SKM-1 treated with dmso at 0.1 percent for 144 hours (cell line): ENCODE results near the gene R3HDM2.
"Not testable (repeated sequence)": the region's sequence is repeated elsewhere in the genome, so short reads cannot be mapped to it uniquely, and the experiment has no call there.

Experiments used
- DNase-seq: peaks from one replicate; lab custom pipeline; 2025; ENCODE audit not compliant: unreplicated experiment; lab: John Stamatoyannopoulos, UW

R3HDM2 gene

GRCh38 chr12:57429473-57430111 is 1.3 kb downstream of the R3HDM2 start:
- DNase-seq, result no peak

DNA sequence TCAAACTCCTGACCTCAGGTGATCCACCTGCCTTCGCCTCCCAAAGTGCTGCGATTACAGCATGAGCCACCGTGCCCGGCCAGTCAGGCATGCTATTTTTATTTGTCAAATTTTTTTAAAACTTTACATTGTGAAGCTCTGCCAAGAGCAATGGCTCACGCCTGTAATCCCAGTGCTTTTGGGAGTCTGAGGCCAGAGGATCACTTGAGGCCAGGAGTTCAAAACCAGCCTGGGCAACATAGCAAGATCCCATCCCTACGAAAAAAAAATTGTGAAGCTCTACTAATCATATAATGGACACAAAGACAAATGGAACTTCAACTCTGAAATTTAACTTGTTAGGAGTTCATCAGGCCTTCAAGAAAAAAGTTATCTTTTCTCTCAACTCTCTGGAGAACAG is 1.9 kb downstream of the R3HDM2 start:
- no peak for DNase-seq

DNA sequence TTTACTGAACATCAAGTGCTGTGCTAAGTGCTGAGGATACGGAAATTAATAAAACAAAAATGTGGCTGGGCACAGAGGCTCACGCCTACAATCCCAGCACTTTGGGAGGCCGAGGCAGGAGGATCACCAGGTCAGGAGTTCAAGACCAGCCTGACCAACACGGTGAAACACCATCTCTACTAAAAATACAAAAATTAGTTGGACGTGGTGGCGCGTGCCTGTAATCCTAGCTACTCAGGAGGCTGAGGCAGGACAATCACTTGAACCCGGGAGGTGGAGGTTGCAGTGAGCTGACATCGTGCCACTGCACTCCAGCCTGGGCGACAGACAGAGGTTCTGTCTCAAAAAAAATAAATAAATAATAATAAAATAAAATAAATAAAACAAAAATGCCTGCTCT is 3.9 kb downstream of the R3HDM2 start:
- DNase-seq, result not testable (repeated sequence)

- DNase-seq, result no peak
Measured at GRCh38 chr12:57420482-57420881, 10.4 kb downstream of the R3HDM2 start.

DNA sequence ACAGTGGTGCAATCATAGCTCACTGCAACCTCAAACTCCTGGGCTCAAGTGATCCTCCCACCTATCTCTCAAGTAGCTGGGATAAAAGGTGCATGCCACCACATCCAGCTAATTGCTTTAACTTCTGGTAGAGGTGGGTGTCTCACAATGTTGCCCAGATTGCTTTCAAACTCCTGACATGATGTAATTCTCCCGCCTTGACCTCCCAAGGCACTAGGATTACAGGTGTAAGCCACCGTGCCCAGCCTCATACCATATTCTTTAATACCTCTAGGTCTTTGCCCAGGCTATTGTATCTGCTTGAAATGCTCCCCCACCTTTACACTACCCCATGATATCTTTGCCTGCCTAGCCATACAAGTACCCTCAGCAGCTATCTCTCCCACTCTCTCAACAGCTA is 11.3 kb downstream of the R3HDM2 start:
- DNase-seq, result no peak

DNA sequence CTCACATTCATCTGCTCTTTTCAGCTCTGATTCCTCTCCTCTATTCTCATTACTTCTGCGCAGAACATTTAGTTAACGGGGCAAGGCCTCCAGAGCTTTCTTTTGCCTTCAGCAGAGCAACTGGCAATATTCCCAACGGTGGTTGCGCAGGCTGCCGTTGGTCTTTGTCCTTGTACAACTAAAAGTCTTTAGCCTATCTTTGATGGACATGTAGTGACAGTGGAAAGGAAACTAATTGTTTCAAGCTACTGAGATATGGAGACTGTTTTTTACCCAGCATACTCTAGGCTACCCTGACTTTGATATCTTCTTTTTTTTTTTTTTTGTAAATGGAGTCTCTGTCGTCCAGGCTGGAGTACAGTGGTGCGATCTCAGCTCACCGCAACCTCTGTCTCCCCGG is 12.6 kb downstream of the R3HDM2 start:
- DNase-seq, result no peak

DNA sequence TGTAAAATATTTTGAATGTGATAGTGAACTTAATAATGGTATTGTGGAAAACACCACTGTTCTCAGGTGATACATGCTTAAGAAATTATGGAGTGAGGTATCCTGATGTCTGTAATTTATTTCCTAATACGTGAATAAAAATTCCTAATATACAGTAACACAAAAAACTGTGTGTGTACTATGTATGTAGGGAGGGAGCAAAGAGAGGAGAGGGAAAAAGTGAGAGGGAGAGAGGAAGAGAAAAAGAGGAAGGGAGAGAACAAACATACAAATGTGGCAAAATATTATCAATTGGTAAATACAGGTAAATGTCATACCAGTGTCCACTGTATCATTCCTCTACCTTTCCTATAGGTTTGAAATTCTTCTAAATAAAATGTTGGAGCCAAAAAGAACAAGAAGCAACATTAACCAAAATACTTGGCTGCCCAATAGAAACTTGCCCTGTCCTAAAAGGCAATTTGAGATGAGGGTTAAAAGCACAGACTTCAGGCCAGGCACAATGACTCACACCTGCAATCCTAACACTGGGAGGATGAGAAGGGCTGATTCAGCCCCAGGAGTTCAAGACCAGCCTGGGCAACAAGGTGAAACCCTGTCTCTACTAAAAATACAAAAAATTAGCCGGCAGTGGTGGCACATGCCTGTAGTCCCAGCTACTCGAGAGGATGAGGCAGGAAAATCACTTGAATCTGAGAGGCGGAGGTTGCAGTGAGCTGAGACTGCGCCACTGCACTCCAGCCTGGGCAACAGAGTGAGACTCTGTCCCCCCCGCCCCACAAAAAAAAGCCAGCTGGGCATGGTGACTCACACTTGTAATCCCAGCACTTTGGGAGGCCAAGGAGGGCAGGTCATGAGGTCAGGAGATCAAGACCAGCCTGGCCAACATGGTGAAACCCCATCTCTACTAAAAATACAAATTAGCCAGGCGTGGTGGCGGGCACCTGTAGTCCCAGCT is 14.5 kb downstream of the R3HDM2 start:
- DNase-seq, result no peak

DNA sequence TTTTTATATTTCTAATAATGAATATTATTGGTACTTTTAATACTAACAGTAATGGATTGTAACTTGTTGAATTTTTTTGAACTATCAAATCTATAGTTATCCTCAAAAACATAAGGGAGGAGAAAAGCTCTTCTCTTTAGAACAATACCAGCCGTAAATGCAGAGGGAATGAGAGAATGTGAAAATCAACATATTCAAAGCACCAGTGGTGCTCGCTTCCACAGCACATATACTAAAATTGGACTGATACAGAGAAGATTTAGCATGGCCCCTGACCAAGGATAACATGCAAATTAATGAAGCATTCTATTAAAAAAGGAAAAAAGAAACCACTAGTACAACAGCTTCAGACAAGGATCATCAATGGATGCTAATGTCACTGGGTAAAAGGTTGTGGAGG is 15.8 kb downstream of the R3HDM2 start:
- no peak for DNase-seq

DNA sequence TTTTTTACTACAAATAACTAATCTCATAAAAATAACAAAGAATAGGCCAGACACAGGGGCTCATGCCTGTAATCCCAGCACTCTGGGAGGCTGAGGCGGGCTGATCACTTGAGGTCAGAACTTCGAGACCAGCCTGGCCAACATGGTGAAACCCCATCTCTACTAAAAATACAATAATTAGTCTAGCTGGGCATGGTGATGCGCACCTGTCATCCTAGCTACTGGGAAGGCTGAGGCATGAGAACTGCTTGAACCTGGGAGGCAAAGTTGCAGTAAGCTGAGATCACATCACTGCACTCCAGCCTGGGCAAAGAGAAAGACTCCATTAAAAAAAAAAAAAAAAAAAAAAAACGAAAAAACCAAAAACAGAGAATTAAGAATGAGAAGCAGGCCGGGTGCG is 16.7 kb downstream of the R3HDM2 start:
- DNase-seq, result not testable (repeated sequence)

- DNase-seq, result no peak
Measured at GRCh38 chr12:57410534-57410933, 20.3 kb downstream of the R3HDM2 start.

DNA sequence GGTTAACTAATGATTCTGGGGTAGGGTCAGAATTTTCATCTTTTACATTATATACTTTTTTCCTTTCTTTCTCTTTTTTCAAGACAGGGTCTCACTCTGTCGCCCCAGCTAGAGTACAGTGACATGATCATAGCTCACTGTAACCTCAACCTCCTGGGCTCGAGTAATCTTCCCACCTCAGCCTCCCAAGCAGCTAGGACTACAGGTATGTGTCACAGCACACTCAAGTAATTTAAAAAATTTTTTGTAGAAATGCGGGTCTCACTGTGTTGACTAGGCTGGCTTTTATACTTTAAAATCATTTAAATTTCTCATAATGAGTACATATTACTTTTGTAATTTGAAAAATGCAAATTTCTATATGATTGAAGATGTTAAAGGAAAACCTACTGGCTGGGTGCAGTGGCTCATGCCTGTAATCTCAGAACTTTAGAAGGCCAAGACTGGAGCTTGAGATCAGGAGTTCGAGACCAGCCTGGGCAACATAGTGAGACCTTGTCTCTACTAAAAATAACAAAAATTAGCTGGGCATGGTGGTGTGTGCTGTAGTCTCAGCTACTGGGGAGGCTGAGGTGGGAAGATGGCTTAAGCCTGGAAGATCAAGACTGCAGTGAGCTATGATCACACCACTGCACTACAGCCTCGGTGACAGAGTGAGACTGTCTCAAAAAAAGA is 25.7 kb downstream of the R3HDM2 start:
- DNase-seq, result no peak

DNA sequence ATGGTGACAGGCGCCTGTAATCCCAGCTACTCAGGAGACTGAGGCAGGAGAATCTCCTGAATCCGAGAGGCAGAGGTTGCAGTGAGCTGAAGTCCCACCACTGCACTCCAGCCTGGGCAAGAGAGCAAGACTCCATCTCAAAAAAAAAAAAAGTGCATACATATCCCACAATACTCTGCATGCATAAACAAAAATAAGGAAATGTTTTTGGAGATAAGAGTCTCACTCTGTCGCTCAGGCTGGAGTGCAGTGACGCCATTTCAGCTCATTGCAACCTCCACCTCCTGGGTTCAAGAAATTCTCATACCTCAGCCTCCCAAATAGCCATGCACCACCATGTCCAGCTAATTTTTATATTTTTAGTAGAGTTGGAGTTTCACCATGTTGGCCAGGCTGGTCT is 28.7 kb downstream of the R3HDM2 start:
- not testable (repeated sequence) for DNase-seq

DNA sequence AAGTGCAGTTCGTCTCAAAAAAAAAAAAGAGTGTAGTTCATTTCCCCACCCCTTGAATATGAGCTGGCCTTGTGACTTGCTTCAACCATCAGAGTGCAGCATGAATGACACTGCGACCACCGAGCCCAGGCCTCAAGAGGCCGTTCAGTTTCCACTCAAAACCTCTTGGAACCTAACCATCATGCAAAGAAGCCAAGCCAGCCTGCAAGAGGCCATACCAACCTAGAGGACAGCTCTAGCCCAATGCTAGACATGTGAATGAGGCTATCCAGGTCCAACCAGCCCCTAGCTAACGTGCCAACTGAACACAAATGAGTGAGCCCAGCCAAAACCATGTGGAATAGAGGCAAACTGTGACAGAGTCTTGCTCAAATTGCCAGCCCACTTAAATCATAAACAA is 29.7 kb downstream of the R3HDM2 start:
- DNase-seq, result no peak

GRCh38 chr12:57399718-57400463 is 31.0 kb downstream of the R3HDM2 start:
- not testable (repeated sequence) for DNase-seq

- no peak for DNase-seq
Measured at GRCh38 chr12:57397441-57397840, 33.4 kb downstream of the R3HDM2 start.

DNA sequence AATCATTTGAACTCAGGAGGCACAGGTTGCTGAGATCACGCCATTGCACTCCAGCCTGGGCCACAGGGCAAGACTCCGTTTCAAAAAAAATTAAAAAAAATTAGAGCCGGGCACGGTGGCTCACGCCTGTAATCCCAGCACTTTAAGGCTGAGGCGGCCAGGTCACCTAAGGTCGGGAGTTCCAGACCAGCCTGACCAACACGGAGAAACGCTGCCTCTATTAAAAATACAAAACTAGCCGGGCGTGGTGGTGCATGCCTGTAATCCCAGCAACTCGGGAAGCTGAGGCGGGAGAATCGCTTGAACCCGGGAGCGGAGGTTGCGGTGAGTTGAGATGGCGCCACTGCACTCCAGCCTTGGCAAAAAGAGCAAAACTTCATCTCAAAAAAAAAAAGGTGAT is 35.7 kb downstream of the R3HDM2 start:
- DNase-seq, result no peak

- DNase-seq, result no peak
Measured at GRCh38 chr12:57390174-57390573, 40.7 kb downstream of the R3HDM2 start.

DNA sequence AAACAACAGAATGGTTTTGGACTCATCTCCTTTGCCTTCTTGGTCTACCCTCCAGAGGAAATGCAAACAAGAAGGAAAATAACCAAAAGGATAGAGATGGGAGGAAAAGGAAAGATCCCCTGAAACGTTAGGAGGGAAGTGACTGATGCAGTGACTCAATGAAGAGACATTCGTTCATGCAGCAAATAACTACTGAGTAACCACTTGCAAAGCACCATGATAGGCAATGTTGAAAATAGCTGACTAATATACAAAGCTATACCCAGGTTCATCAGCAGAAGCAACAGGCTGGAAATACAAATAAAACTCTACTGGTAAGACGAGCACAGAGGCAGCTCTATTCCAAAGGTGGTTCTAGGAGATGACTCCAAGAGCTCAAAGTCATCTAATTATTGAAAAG is 41.8 kb downstream of the R3HDM2 start:
- no peak for DNase-seq

GRCh38 chr12:57388425-57388824 is 42.4 kb downstream of the R3HDM2 start:
- no peak for DNase-seq

- DNase-seq, result no peak
Measured at GRCh38 chr12:57386187-57386720, 44.6 kb downstream of the R3HDM2 start.

DNA sequence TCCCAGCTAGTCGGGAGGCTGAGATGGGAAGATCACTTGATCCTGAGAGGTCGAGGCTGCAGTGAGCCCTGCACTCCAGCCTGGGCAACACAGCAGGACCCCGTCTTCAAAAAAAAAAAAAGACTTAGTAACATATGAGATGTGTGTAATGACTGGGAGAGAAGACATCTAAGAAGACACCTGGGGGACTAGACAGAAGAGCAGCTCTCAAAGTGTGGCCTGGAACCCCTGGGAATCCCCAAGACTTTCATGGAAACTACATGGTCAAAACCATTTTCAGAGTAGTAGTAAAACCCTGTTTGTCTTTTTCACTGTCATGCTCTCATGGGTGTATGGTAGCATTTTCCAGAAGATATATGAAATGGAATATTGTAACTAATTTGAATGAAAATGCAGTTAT is 45.3 kb downstream of the R3HDM2 start:
- no peak for DNase-seq
